Measurements from ENCODE around the gene PID1. TPM values are rescaled to one million over a fixed set of nuclear protein-coding genes. Genes with fewer than 3 reads are reported as not detected.
A peak's percentile ranks its signal among the peaks of the same experiment; 100 is the strongest.

Gene PID1
- total and polyA plus RNA-seq, 8 donors, result 2.9 to 13.5 (median 4.7) TPM

DNA sequence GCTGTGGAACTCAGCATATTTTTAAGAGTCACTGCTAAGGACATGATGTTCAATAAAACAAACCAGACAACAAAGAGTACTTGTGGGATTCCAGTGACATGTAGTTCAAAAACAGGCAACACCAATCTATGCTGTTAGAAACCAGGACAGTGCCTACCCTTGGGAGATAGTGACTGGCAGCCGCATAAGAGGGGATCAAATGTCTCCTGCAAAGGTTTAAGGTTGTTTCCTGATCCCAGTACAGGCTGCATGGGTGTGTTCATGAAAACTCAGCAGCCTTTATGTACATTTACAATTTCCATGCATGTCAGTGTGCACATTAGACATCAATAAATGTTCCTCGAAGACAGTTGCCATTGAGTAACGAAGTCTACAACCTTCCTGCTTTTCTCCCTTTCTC lies 183.8 kb downstream of the PID1 start:
- Histone ChIP-seq H3K4me1 (no peaks in the 10 kb centered on the region), H3K36me3 (no peaks in the 10 kb centered on the region), H3K27ac (no peak overlapping the region), H3K27me3 (no peaks in the 10 kb centered on the region), H3K4me3 (no peak overlapping the region), H3K9me3 (no peaks in the 10 kb centered on the region)
- TF ChIP-seq, protein P1, sequence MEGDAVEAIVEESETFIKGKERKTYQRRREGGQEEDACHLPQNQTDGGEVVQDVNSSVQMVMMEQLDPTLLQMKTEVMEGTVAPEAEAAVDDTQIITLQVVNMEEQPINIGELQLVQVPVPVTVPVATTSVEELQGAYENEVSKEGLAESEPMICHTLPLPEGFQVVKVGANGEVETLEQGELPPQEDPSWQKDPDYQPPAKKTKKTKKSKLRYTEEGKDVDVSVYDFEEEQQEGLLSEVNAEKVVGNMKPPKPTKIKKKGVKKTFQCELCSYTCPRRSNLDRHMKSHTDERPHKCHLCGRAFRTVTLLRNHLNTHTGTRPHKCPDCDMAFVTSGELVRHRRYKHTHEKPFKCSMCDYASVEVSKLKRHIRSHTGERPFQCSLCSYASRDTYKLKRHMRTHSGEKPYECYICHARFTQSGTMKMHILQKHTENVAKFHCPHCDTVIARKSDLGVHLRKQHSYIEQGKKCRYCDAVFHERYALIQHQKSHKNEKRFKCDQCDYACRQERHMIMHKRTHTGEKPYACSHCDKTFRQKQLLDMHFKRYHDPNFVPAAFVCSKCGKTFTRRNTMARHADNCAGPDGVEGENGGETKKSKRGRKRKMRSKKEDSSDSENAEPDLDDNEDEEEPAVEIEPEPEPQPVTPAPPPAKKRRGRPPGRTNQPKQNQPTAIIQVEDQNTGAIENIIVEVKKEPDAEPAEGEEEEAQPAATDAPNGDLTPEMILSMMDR (IDR thresholded peaks at IDR 0.05), result no peak
- WGBS, 2 donors, result 85 to 90% methylated on average over 3 of the region's 3 CpGs
- intact Hi-C loops (cut with DNase I), result no loop called here
- FAIRE-seq (no peak), DNase-seq (no peak), ATAC-seq (no peak)

DNA sequence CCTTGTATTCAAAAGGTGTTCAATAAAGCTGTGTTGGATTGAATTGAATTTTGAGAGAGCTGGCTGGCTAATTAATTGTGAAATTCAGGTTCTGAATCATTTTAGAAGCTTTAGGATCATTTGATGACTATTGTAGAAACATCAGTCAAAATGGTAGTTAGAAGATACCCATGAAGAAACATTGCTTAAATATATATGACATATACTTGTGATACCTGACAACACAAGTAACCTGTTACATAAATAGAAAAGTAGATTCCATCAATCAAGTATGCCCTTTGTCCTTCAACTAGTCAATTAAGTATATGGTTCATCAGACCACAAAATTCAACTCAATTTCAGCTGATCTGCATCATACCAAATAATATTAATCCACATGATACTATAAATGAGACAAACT lies 185.6 kb downstream of the PID1 start:
- Histone ChIP-seq H3K9me3 (no peaks in the 10 kb centered on the region), H3K4me1 (no peaks in the 10 kb centered on the region), H3K27me3 (no peaks in the 10 kb centered on the region), H3K27ac (no peak overlapping the region), H3K36me3 (no peaks in the 10 kb centered on the region), H3K4me3 (no peak overlapping the region)
- no peak for ATAC-seq
- no peak for FAIRE-seq
- TF ChIP-seq, protein P1 (IDR thresholded peaks at IDR 0.05), result no peak
- no peak for DNase-seq
- intact Hi-C loops (cut with DNase I), result no loop called here

DNA sequence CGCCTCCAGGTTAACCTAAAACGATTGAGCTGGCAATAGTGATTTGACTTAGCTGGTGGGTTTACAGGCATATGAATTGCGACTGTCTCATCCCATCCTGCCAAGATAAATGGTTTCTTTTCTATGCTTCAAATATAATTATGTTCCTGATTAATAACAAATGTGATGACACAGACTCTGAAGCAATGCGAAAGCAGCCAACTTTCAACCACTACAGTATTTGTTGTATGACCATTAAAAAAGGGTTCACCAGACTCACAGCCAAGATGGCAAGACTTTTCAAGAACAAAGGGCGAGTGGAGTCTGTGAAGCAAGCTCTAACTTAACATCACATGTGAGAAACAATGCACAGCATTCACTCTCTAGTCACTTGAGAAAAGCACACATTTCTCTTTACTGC lies 186.6 kb downstream of the PID1 start:
- WGBS, 2 donors, result 80 to 83% methylated on average over 5 of the region's 5 CpGs
- TF ChIP-seq, protein P1 (IDR thresholded peaks at IDR 0.05), result no peak
- no peak overlapping the region for H3K27ac ChIP-seq
- DNase-seq (no peak), ATAC-seq (no peak), FAIRE-seq (no peak)
- no peaks in the 10 kb centered on the region for H3K9me3 ChIP-seq
- no peaks in the 10 kb centered on the region for H3K36me3 ChIP-seq
- H3K4me3 ChIP-seq, result no peak overlapping the region
- intact Hi-C loops (cut with DNase I), result no loop called here
- H3K4me1 ChIP-seq, result no peaks in the 10 kb centered on the region
- H3K27me3 ChIP-seq, result no peaks in the 10 kb centered on the region

DNA sequence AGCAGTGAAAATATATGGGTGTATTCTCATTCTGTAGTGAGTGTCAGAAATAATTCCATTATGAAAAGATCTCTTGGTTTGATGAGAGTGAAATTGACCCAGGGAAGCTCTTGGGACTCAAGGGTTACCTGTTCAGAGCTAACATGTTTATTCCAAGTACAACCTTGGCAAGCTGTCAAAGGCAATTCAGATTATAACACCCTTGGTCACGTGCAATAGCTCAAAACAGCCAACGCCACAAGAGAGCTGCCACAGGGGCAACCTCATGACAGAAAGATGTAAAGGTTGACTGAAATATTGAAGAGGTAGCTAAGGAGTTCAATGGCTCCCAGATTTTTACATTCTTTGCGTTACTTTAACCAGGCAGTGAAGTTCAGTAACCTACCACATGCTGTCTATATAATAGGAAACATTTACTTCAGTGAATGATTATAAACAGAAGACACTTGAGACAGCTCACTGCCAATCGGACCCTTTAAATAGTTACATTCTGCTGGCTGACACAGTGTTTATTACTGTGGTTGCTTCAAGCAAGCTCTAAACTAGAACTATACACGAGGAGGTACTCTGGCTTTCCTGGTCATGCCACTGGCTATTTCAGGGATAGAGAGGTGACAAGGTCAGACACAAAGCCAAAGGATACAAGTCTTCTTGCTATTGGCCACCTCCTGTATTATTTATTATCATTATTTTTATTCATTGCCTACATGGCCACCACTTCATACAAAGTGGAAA lies 187.3 kb downstream of the PID1 start:
- Histone ChIP-seq H3K4me3 (no peak overlapping the region), H3K27ac (no peak overlapping the region), H3K27me3 (no peaks in the 10 kb centered on the region), H3K9me3 (no peaks in the 10 kb centered on the region), H3K36me3 (no peaks in the 10 kb centered on the region), H3K4me1 (no peaks in the 10 kb centered on the region)
- ATAC-seq (peak in 1 of 4 donors; percentile 63), FAIRE-seq (no peak), DNase-seq (peak in 1 of 6 donors; percentile 3)
- TF ChIP-seq, protein P1 (IDR thresholded peaks at IDR 0.05), result no peak
- intact Hi-C loops (cut with DNase I), result no loop called here
- 46 to 47% methylated on average over 5 of the region's 5 CpGs for WGBS, 2 donors

DNA sequence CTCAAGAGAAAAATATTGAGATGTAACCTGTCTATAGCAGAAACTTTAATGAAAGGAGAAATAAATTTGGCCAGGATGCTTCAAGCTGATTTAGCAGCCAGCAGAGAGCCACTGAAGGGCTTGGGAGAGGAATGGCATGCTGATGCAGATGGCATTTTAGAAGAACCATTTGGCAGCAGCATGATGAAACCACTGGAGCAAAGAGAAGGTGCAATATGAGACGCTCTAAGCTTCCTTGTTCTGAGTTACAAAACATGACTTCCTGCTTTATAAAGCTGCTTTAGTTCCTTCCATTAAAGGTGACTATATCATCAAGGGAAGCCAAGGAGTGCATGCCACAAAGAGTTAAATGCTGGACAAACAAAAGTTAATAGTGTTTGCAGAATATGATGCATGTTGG lies 189.7 kb downstream of the PID1 start:
- intact Hi-C loops (cut with DNase I), result no loop called here
- no peaks in the 10 kb centered on the region for H3K36me3 ChIP-seq
- H3K4me3 ChIP-seq, result no peak overlapping the region
- FAIRE-seq (no peak), DNase-seq (no peak), ATAC-seq (no peak)
- no peaks in the 10 kb centered on the region for H3K27me3 ChIP-seq
- TF ChIP-seq, protein P1 (IDR thresholded peaks at IDR 0.05), result no peak
- H3K4me1 ChIP-seq, result no peaks in the 10 kb centered on the region
- WGBS, 2 donors, result 68 to 73% methylated on average over 1 of the region's 1 CpG
- no peak overlapping the region for H3K27ac ChIP-seq
- H3K9me3 ChIP-seq, result no peaks in the 10 kb centered on the region

Measured in pancreas (tissue), 10 donors.